Measurements from ENCODE around the gene CEP295NL.
"Not testable (repeated sequence)": the region's sequence is repeated elsewhere in the genome, so short reads cannot be mapped to it uniquely, and the experiment has no call there.

Gene CEP295NL

GRCh38 chr17:78929908-78930775, 27.1 kb upstream of the CEP295NL start:
- DNase-seq (ENCODE audit: low spot score) = no peak

- no peak for DNase-seq (ENCODE audit: low spot score)
These were observed 22.9 kb upstream of the CEP295NL start for GRCh38 chr17:78925662-78926555.

- DNase-seq (ENCODE audit: low spot score) = peak; percentile 99
These were observed 22.2 kb upstream of the CEP295NL start, which contains the start of gene TIMP2 for GRCh38 chr17:78925234-78925633. Gene TIMP2, minus strand, starts transcription at chr17:78925387. Its CDS starts 299 bp downstream, at chr17:78925088.

GRCh38 chr17:78924481-78925151, 21.6 kb upstream of the CEP295NL start:
- DNase-seq (ENCODE audit: low spot score) = peak; percentile 87

- DNase-seq (ENCODE audit: low spot score) = no peak
These were observed 20.9 kb upstream of the CEP295NL start for GRCh38 chr17:78923660-78924453.

- DNase-seq (ENCODE audit: low spot score) = no peak
These were observed 20.0 kb upstream of the CEP295NL start for GRCh38 chr17:78922816-78923498.

GRCh38 chr17:78921437-78921971, 18.5 kb upstream of the CEP295NL start:
- DNase-seq (ENCODE audit: low spot score) = no peak

- no peak for DNase-seq (ENCODE audit: low spot score)
These were observed 17.5 kb upstream of the CEP295NL start for GRCh38 chr17:78920528-78920927.

GRCh38 chr17:78919861-78920450, 17.0 kb upstream of the CEP295NL start:
- no peak for DNase-seq (ENCODE audit: low spot score)

- DNase-seq (ENCODE audit: low spot score) = no peak
These were observed 16.0 kb upstream of the CEP295NL start for GRCh38 chr17:78918979-78919378.

- no peak for DNase-seq (ENCODE audit: low spot score)
These were observed 14.7 kb upstream of the CEP295NL start for GRCh38 chr17:78917451-78918275.

- no peak for DNase-seq (ENCODE audit: low spot score)
These were observed 13.1 kb upstream of the CEP295NL start for GRCh38 chr17:78915872-78916632.

GRCh38 chr17:78913115-78913514, 10.1 kb upstream of the CEP295NL start:
- no peak for DNase-seq (ENCODE audit: low spot score)

- DNase-seq (ENCODE audit: low spot score) = no peak
These were observed 9.1 kb upstream of the CEP295NL start for GRCh38 chr17:78912082-78912481.

GRCh38 chr17:78911543-78911942, 8.5 kb upstream of the CEP295NL start:
- DNase-seq (ENCODE audit: low spot score) = not testable (repeated sequence)

- no peak for DNase-seq (ENCODE audit: low spot score)
These were observed 7.7 kb upstream of the CEP295NL start for GRCh38 chr17:78910497-78911284.

GRCh38 chr17:78908426-78908825, 5.4 kb upstream of the CEP295NL start:
- no peak for DNase-seq (ENCODE audit: low spot score)

GRCh38 chr17:78905541-78905940, 2.5 kb upstream of the CEP295NL start:
- DNase-seq (ENCODE audit: low spot score) = no peak
